Kidney epithelial cell (primary cell): ENCODE data around the gene HERPUD1. TPM values are rescaled to one million over a fixed set of nuclear protein-coding genes. Genes with fewer than 3 reads are reported as not detected.
"Not testable (repeated sequence)": the region's sequence is repeated elsewhere in the genome, so short reads cannot be mapped to it uniquely, and the experiment has no call there.

Experiments
- DNase-seq: peaks from one replicate; pipeline ENCODE4 v3.0.0-alpha.2; 2010; ENCODE audit warnings: low read depth
- H3K27me3 ChIP-seq: 2 replicates; pipeline ENCODE4 v1.6.0; 2011; ENCODE audit warnings: low read length; ENCODE audit not compliant: control insufficient read depth, insufficient read depth
- H3K36me3 ChIP-seq: 2 replicates; pipeline ENCODE4 v1.5.1; 2011; ENCODE audit warnings: low read length; ENCODE audit not compliant: control insufficient read depth, insufficient read depth
- H3K4me3 ChIP-seq: 2 replicates; pipeline ENCODE4 v1.5.1; 2011; ENCODE audit warnings: low read depth, mild to moderate bottlenecking, control low read depth, low read length
- total RNA-seq: library from RNA; depleted of rRNA; stranded (reverse); fragments of >200 nt; gene quantifications from 2 replicates; pipeline ENCODE4 v1.2.3, GENCODE V29; 2015
- TF ChIP-seq, protein P1 (sequence below): IDR thresholded peaks from 2 replicates; pipeline ENCODE4 v1.5.1; 2011; ENCODE audit warnings: mild to moderate bottlenecking, moderate library complexity, low read length, control low read depth, inconsistent platforms; ENCODE audit not compliant: insufficient read depth, poor library complexity, severe bottlenecking

The HERPUD1 gene
- total RNA-seq, 1 donor from 2014 or later, result 321 TPM

DNA sequence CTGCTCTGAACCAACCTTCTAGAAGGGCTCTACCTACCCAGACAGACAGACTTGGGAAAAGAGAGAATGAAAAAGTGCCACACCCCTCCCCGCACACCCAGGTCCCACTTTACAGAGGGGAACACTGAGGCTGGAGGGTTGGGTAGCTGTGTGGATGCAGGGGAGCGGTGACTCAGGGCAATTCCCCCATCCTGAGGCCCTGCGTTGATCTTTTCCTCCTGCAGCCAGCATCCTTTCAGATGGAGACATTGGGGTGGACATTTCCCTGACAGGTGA is 39.8 kb downstream of the HERPUD1 start:
- DNase-seq, result no peak
- no peak overlapping the region for H3K4me3 ChIP-seq
- H3K36me3 ChIP-seq, result no peaks in the 10 kb centered on the region
- H3K27me3 ChIP-seq, result no peaks in the 10 kb centered on the region
- TF ChIP-seq, protein P1, sequence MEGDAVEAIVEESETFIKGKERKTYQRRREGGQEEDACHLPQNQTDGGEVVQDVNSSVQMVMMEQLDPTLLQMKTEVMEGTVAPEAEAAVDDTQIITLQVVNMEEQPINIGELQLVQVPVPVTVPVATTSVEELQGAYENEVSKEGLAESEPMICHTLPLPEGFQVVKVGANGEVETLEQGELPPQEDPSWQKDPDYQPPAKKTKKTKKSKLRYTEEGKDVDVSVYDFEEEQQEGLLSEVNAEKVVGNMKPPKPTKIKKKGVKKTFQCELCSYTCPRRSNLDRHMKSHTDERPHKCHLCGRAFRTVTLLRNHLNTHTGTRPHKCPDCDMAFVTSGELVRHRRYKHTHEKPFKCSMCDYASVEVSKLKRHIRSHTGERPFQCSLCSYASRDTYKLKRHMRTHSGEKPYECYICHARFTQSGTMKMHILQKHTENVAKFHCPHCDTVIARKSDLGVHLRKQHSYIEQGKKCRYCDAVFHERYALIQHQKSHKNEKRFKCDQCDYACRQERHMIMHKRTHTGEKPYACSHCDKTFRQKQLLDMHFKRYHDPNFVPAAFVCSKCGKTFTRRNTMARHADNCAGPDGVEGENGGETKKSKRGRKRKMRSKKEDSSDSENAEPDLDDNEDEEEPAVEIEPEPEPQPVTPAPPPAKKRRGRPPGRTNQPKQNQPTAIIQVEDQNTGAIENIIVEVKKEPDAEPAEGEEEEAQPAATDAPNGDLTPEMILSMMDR, result no peak

DNA sequence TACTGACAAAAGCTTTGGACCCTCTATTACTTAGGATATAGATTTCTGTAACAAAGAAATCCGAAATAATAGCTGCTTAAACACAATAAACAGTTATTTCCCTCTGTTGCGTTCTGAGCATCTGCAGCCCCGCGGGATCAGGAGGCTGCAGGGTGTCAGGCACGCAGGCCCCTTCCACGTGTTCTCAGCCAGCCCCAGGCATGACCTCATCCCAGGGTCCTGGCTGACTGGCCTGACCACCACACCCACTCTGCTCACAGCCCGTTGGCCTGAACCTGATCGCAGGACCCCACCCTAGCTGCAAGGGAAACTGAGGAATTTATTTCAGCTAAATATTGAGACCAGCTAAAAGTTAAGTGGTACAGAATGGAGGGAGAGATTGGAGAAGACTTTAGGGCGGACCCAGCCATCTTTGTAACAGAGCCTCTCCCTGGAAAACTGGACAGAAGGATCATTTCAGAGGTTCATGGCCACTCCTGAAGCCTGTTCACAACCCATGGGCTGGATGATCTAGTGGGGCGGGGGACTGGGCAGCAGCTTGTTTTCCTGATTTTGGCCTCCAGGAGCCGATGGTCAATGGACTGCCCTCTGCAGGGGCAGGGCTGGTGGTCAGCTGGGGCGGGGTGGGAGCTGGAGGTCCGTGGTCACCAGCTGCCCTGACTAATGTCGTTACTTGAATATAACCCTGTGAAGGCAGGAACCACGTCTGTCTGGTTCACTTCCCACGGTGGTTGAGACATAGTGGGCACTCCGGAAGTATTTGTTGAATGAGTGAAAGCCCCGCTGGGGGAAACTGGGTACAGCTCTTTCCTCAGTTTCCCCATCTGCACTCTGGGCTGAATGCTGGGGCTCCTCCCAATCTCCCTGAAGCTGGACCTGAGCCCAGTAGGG is 40.7 kb downstream of the HERPUD1 start:
- H3K27me3 ChIP-seq, result no peaks in the 10 kb centered on the region
- no peaks in the 10 kb centered on the region for H3K36me3 ChIP-seq
- H3K4me3 ChIP-seq, result no peak overlapping the region
- DNase-seq, result no peak
- TF ChIP-seq, protein P1, result no peak

DNA sequence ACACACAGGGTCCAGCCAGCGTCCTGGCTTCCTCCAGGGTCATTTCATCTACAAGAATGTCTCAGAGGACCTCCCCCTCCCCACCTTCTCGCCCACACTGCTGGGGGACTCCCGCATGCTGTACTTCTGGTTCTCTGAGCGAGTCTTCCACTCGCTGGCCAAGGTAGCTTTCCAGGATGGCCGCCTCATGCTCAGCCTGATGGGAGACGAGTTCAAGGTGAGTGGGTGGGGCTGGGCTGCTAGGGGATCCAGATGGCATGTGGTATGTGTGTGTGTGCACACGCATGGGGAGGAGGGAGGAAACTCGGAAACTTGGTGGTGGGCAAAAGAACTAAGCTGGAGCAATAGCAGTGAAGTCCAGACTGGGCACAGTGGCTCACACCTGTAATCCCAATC is 41.4 kb downstream of the HERPUD1 start:
- Histone ChIP-seq H3K4me3 (no peak overlapping the region), H3K27me3 (no peaks in the 10 kb centered on the region), H3K36me3 (no peaks in the 10 kb centered on the region)
- TF ChIP-seq, protein P1, result no peak
- no peak for DNase-seq

DNA sequence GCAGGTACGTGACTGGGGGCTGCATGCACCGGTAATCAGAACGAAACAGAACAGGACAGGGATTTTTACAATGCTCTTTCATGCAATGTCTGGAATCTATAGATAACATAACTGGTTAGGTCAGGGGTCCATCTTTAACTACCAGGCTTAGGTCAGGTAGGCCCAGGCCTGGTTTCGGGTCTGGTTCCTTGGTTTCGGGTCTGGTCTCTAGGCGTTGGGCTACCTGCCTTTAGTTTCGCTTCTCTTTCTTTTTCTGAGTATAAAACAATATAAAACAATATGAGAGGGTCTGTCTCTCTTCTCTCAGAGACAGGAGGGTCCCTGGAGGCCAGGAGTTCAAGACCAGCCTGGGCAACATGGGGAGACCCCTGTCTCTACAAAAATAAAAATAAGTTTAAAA is 42.0 kb downstream of the HERPUD1 start:
- not testable (repeated sequence) for DNase-seq, H3K36me3 ChIP-seq, H3K27me3 ChIP-seq, H3K4me3 ChIP-seq

DNA sequence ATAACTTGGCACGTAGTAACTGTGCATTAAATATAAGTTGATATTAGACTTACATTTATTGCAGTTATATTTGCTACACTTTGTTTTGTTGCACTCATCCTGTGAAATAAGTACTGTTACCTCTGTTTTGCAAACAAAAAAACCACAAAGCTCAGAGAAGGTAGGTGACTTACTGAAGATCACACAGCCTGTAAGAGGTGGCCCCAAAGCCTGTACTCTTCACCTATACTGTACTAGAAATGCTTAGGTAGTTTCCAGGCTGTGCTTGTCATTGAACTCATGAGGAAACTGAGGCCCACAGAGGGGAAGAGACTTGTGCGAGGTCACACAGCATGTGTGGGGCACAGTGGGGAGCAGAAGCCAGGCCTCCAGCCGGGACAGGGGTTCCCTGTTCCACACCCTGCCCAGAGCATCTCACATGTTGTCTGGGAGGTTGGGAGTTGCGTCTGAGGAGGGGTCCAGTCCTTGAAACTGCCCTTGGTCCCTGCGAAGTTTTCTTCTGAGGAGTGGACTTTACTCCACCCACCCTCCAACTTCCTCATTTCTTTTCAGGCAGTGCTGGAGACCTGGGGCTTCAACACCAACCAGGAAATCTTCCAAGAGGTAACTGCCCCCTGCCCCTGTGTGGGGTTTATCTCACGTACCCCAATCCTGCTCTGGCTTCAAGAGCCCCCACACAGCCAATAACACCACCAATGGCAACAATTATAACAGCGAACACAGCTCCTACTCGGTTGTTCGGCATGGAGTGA is 42.8 kb downstream of the HERPUD1 start:
- H3K4me3 ChIP-seq, result no peak overlapping the region
- no peaks in the 10 kb centered on the region for H3K27me3 ChIP-seq
- H3K36me3 ChIP-seq, result no peaks in the 10 kb centered on the region
- no peak for DNase-seq
- TF ChIP-seq, protein P1, result no peak

DNA sequence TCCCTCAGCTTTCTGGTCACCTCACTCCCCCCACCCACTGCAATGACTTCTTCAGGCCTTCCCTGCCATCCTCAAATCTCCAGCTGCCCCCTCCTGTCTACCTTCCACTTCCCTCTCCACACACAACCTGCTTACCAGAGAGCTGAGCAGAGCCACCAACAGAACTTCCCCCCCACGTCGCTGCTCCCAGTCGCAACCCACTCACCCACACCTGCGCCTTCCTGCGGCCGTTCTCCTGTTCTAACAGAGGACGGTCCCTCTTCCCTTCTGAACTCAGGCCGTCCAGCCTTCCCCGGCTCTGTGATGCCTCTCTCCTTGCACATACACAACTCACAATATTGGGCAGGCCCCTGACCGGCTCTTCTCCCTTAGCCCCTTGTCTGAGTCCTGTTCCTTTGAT is 43.8 kb downstream of the HERPUD1 start:
- Histone ChIP-seq H3K27me3 (no peaks in the 10 kb centered on the region), H3K4me3 (no peak overlapping the region), H3K36me3 (no peaks in the 10 kb centered on the region)
- DNase-seq, result no peak
- TF ChIP-seq, protein P1, result no peak
